ENCODE measurements around the gene PTPRD.

PTPRD gene

GRCh38 chr9:8278048-8278447 lies 2334.8 kb downstream of the PTPRD start:
- no peak for TF ChIP-seq FOXP2 (optimal IDR thresholded peaks at IDR 0.05; ENCODE audit: borderline replicate concordance, extremely low read depth, extremely low read length, insufficient read depth)
- TF ChIP-seq REST (IDR thresholded peaks at IDR 0.05; ENCODE audit: insufficient read depth in 1 of 2, low read depth in 2 of 2, low read length in 2 of 2), result no peak
- TF ChIP-seq TAF1 (IDR thresholded peaks at IDR 0.05; ENCODE audit: borderline replicate concordance, insufficient read depth, low read length), result no peak
- TF ChIP-seq POLR2AphosphoS5 (IDR thresholded peaks at IDR 0.05; ENCODE audit: low read depth, low read length), result no peak
- no peak for TF ChIP-seq SIN3A (IDR thresholded peaks at IDR 0.05; ENCODE audit: borderline replicate concordance, insufficient read depth, low read length)

GRCh38 chr9:8270235-8270634 lies 2342.6 kb downstream of the PTPRD start:
- TF ChIP-seq REST (IDR thresholded peaks at IDR 0.05; ENCODE audit: insufficient read depth in 1 of 2, low read depth in 2 of 2, low read length in 2 of 2) (no peak), TAF1 (IDR thresholded peaks at IDR 0.05; ENCODE audit: borderline replicate concordance, insufficient read depth, low read length) (no peak), POLR2AphosphoS5 (IDR thresholded peaks at IDR 0.05; ENCODE audit: low read depth, low read length) (no peak), FOXP2 (optimal IDR thresholded peaks at IDR 0.05; ENCODE audit: borderline replicate concordance, extremely low read depth, extremely low read length, insufficient read depth) (no peak), SIN3A (IDR thresholded peaks at IDR 0.05; ENCODE audit: borderline replicate concordance, insufficient read depth, low read length) (no peak)

DNA sequence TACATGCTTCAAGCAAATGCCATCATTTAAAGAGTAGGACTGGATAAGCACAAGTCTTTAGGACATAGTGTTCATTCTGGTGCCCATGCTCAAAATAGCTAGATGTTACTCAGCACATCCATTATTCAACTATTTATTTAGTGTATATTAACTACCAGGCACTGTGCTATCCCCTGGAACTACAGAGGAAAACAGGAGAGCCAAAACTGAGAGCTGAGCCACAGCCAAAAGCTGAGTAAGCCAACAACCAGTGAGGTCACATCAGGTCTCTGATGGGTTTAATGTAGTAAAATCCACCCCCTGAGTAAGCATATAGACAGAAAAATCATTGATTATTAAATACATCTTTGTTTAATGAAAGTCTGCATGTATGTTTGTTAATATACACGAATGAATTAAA lies 2343.9 kb downstream of the PTPRD start:
- no peak for TF ChIP-seq SIN3A (IDR thresholded peaks at IDR 0.05; ENCODE audit: borderline replicate concordance, insufficient read depth, low read length)
- no peak for TF ChIP-seq REST (IDR thresholded peaks at IDR 0.05; ENCODE audit: insufficient read depth in 1 of 2, low read depth in 2 of 2, low read length in 2 of 2)
- TF ChIP-seq FOXP2 (optimal IDR thresholded peaks at IDR 0.05; ENCODE audit: borderline replicate concordance, extremely low read depth, extremely low read length, insufficient read depth), result no peak
- no peak for TF ChIP-seq TAF1 (IDR thresholded peaks at IDR 0.05; ENCODE audit: borderline replicate concordance, insufficient read depth, low read length)
- no peak for TF ChIP-seq POLR2AphosphoS5 (IDR thresholded peaks at IDR 0.05; ENCODE audit: low read depth, low read length)

- TF ChIP-seq FOXP2 (optimal IDR thresholded peaks at IDR 0.05; ENCODE audit: borderline replicate concordance, extremely low read depth, extremely low read length, insufficient read depth), result no peak
- no peak for TF ChIP-seq TAF1 (IDR thresholded peaks at IDR 0.05; ENCODE audit: borderline replicate concordance, insufficient read depth, low read length)
- no peak for TF ChIP-seq SIN3A (IDR thresholded peaks at IDR 0.05; ENCODE audit: borderline replicate concordance, insufficient read depth, low read length)
- no peak for TF ChIP-seq POLR2AphosphoS5 (IDR thresholded peaks at IDR 0.05; ENCODE audit: low read depth, low read length)
- no peak for TF ChIP-seq REST (IDR thresholded peaks at IDR 0.05; ENCODE audit: insufficient read depth in 1 of 2, low read depth in 2 of 2, low read length in 2 of 2)
Observed at GRCh38 chr9:8268216-8268878, 2344.5 kb downstream of the PTPRD start.

All from PFSK-1 (cell line).